ENCODE data around the gene CPT1B.

DNA sequence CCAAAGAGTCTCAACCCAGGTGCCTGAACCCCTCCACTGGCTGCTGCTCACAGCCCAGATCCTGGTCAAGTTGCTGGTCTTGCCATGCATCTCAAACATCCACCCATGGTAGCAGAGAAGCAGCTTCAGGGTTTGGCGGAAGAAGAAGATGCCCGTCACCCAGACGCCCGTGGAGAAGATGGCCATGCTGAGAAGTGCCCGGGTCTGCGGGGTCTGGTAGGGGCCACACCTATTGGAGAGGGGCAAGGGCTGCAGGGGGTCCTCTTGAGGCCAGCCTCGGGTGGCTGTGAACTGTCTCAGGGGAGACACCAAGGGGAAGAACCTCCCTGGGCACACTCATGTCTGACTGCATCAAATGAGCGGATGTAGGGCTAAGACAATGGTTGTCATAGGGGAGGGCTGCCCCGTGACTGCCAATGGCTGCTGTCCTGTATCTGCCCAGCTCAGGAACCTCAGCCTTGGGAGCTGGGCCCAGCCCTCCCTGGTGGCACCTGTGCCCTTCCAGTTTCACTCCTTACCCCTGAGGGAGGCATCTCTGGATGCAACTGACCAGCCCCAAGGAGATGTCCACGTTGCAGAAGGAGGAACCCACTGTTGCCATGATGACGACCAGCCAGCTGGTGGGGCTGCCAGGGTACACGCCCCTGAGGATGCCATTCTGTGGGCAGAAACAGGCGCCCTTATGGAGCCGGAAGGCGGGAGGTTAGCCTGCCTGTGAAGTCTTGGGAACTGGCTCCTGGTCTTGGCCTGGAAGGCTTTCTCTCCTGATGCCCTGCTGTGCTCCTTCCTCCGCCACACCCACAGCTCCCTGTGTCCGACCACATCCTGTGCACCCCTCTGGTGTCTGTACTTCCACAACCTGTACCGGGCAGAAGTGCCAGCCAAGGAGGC, 1.2 kb downstream of the CPT1B start:
- TF ChIP-seq POLR2A (IDR thresholded peaks at IDR 0.05; ENCODE audit: low read length), result no peak
- TF ChIP-seq GATA1 (IDR thresholded peaks at IDR 0.05; ENCODE audit: low read depth, low read length), result no peak
